ENCODE data around the gene ABHD16A. TPM values are rescaled to one million over a fixed set of nuclear protein-coding genes. Genes with fewer than 3 reads are reported as not detected.
"Not testable (repeated sequence)": the region's sequence is repeated elsewhere in the genome, so short reads cannot be mapped to it uniquely, and the experiment has no call there.

ABHD16A gene
- total RNA-seq, 1 donor from 2014 or later: 66.9 TPM

- DNase-seq: no peak
These were observed 11.0 kb upstream of the ABHD16A start for GRCh38 chr6:31713991-31714684.

GRCh38 chr6:31713465-31713864, 10.3 kb upstream of the ABHD16A start:
- DNase-seq: no peak

- no peak for DNase-seq
These were observed 9.2 kb upstream of the ABHD16A start for GRCh38 chr6:31712296-31712695.

- DNase-seq: no peak
These were observed 8.1 kb upstream of the ABHD16A start for GRCh38 chr6:31711233-31711632.

GRCh38 chr6:31710523-31711219, 7.5 kb upstream of the ABHD16A start:
- no peak for DNase-seq

GRCh38 chr6:31709157-31709556, 6.0 kb upstream of the ABHD16A start:
- not testable (repeated sequence) for DNase-seq

- no peak for DNase-seq
These were observed 5.1 kb upstream of the ABHD16A start for GRCh38 chr6:31708224-31708623.

- no peak for DNase-seq
These were observed 4.6 kb upstream of the ABHD16A start for GRCh38 chr6:31707701-31708100.

- no peak for DNase-seq
These were observed 3.5 kb upstream of the ABHD16A start, which contains the start of gene LY6G6F for GRCh38 chr6:31706599-31706998. Gene LY6G6F (plus strand): TSS chr6:31706866. CDS start chr6:31706907, 41 bp downstream.

- DNase-seq: no peak
These were observed 2.8 kb upstream of the ABHD16A start for GRCh38 chr6:31705931-31706330.

- peak; percentile 50 for DNase-seq
These were observed 712 bp downstream of the ABHD16A start for GRCh38 chr6:31702405-31702818.

- DNase-seq: peak; percentile 37
These were observed 1.3 kb downstream of the ABHD16A start for GRCh38 chr6:31701666-31702404.

- no peak for DNase-seq
These were observed 2.3 kb downstream of the ABHD16A start for GRCh38 chr6:31700740-31701401.

GRCh38 chr6:31697555-31697954, 5.6 kb downstream of the ABHD16A start:
- DNase-seq: no peak

- DNase-seq: no peak
These were observed 9.6 kb downstream of the ABHD16A start for GRCh38 chr6:31693535-31693934.

GRCh38 chr6:31692886-31693285, 10.2 kb downstream of the ABHD16A start:
- no peak for DNase-seq

GRCh38 chr6:31692353-31692752, 10.8 kb downstream of the ABHD16A start:
- DNase-seq: no peak

GRCh38 chr6:31691564-31692108, 11.5 kb downstream of the ABHD16A start:
- DNase-seq: no peak

- DNase-seq: no peak
These were observed 12.1 kb downstream of the ABHD16A start for GRCh38 chr6:31691078-31691463.

- no peak for DNase-seq
These were observed 12.7 kb downstream of the ABHD16A start for GRCh38 chr6:31690231-31691077.

- peak; percentile 36 for DNase-seq
These were observed 13.6 kb downstream of the ABHD16A start for GRCh38 chr6:31689249-31690110.
